Osteoblast (primary cell): ENCODE measurements around the gene SLC35F2. TPM values are rescaled to one million over a fixed set of nuclear protein-coding genes. Genes with fewer than 3 reads are reported as not detected.

Source experiments
- DNase-seq: peaks from one replicate; pipeline ENCODE4 v3.0.0; 2011; ENCODE audit warnings: low spot score, mixed read lengths; ENCODE audit not compliant: insufficient read length; ENCODE audit errors: missing footprints
- H2AFZ ChIP-seq: 2 replicates; pipeline ENCODE4 v1.6.0; 2011; ENCODE audit warnings: mild to moderate bottlenecking, low read length
- H3K27ac ChIP-seq: 2 replicates; pipeline ENCODE4 v1.5.1; 2011; ENCODE audit warnings: mild to moderate bottlenecking, low read depth, low read length, moderate library complexity
- H3K27me3 ChIP-seq: 2 replicates; pipeline ENCODE4 v1.6.0; 2012; ENCODE audit warnings: mild to moderate bottlenecking, control low read depth, inconsistent platforms, low read length, moderate library complexity; ENCODE audit not compliant: insufficient read depth
- H3K36me3 ChIP-seq: 2 replicates; pipeline ENCODE4 v1.5.1; 2011; ENCODE audit warnings: mild to moderate bottlenecking, low read length, control low read depth, moderate library complexity; ENCODE audit not compliant: insufficient read depth
- H3K4me1 ChIP-seq: 2 replicates; pipeline ENCODE4 v1.5.1; 2011; ENCODE audit warnings: mild to moderate bottlenecking, low read length, control low read depth, moderate library complexity; ENCODE audit not compliant: insufficient read depth
- H3K4me2 ChIP-seq: 2 replicates; pipeline ENCODE4 v1.6.0; 2011; ENCODE audit warnings: mild to moderate bottlenecking, low read length; ENCODE audit not compliant: insufficient read depth
- H3K4me3 ChIP-seq: fragments of 200-600 bp; sonication (generic); 3 replicates; pipeline ENCODE4 v1.5.1; 2012; ENCODE audit warnings: mild to moderate bottlenecking, low read length, inconsistent platforms; ENCODE audit not compliant: insufficient read depth
- H3K79me2 ChIP-seq: 2 replicates; pipeline ENCODE4 v1.6.0; 2012; ENCODE audit warnings: mild to moderate bottlenecking, low read length, control low read depth, inconsistent platforms; ENCODE audit not compliant: insufficient read depth
- H3K9me3 ChIP-seq: 2 replicates; pipeline ENCODE4 v1.5.1; 2011; ENCODE audit warnings: low read depth, low read length, control low read depth
- H4K20me1 ChIP-seq: 2 replicates; pipeline ENCODE4 v1.6.0; 2012; ENCODE audit warnings: mild to moderate bottlenecking, low read length, control low read depth; ENCODE audit not compliant: insufficient read depth
- CTCF ChIP-seq: IDR thresholded peaks from 2 replicates; pipeline ENCODE4 v1.5.1; 2011; ENCODE audit warnings: mild to moderate bottlenecking, low read depth, low read length, moderate library complexity; ENCODE audit errors: extremely low read depth
- total RNA-seq: library from RNA; depleted of rRNA; stranded (reverse); fragments of >200 nt; gene quantifications from 2 replicates; pipeline ENCODE4 v1.2.3, GENCODE V29; 2012

SLC35F2 gene
- total RNA-seq, 1 donor: 5.4 TPM

- Histone ChIP-seq H2AFZ (peak overlapping the region; percentile 32), H3K36me3 (no peaks in the 10 kb centered on the region), H3K79me2 (no peaks in the 10 kb centered on the region), H3K9me3 (no peaks in the 10 kb centered on the region), H3K27me3 (no peaks in the 10 kb centered on the region), H3K4me1 (peaks cover 10% of the 10 kb centered on the region), H3K4me3 (no peak overlapping the region), H4K20me1 (no peaks in the 10 kb centered on the region), H3K4me2 (peak overlapping the region; percentile 32), H3K27ac (no peak overlapping the region)
- DNase-seq: no peak
- TF ChIP-seq CTCF: no peak
Observed at GRCh38 chr11:107821199-107821927, 37.2 kb downstream of the SLC35F2 start.

- TF ChIP-seq CTCF: no peak
- Histone ChIP-seq H3K4me3 (no peak overlapping the region), H3K27ac (no peak overlapping the region), H3K4me2 (no peak overlapping the region), H2AFZ (no peak overlapping the region), H3K4me1 (peaks cover 10% of the 10 kb centered on the region), H3K9me3 (no peaks in the 10 kb centered on the region), H3K27me3 (no peaks in the 10 kb centered on the region), H4K20me1 (no peaks in the 10 kb centered on the region), H3K79me2 (no peaks in the 10 kb centered on the region), H3K36me3 (no peaks in the 10 kb centered on the region)
- peak; percentile 10 for DNase-seq
Observed at GRCh38 chr11:107819361-107820014, 39.1 kb downstream of the SLC35F2 start.

DNA sequence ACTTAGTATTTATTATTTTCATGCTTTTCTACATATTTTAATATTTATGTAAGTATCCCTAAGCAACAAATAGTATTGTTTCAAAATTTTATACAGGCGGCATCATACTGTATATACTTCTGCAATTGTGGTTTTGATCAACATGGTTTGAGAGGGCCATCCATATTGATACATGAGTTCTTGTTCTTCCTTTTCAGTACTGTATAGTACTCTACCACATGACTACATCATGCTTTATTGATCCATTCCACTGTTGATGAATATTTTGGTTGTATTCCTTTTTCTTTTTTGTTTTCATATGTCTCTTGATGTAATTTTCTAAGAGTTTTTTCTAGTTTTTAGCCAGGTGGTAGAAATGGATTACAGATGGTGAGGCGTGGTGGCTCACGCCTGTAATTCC is 40.1 kb downstream of the SLC35F2 start:
- H3K9me3 ChIP-seq: no peaks in the 10 kb centered on the region
- H3K36me3 ChIP-seq: no peaks in the 10 kb centered on the region
- no peak overlapping the region for H2AFZ ChIP-seq
- H3K4me2 ChIP-seq: no peak overlapping the region
- no peaks in the 10 kb centered on the region for H4K20me1 ChIP-seq
- no peak for TF ChIP-seq CTCF
- no peak overlapping the region for H3K27ac ChIP-seq
- no peaks in the 10 kb centered on the region for H3K27me3 ChIP-seq
- DNase-seq: no peak
- H3K4me3 ChIP-seq: no peak overlapping the region
- peaks cover 10% of the 10 kb centered on the region for H3K4me1 ChIP-seq
- no peaks in the 10 kb centered on the region for H3K79me2 ChIP-seq

DNA sequence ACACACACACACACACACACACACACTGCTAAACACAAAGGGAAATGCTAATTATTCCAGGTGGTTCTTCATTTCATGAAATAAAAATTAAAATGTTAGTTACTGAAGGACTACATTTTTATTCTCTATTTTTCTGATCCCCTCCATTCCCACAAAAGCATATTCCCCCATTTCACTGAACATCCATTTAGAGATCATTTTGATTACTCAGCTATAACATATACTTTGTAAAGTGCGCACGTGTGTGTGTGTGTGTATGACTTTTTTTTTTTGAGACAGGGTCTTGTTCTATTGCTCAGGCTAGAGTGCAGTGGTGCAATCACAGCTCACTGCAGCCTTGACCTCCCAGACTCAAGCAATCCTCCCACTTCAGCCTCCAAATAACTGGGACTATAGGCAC is 42.6 kb downstream of the SLC35F2 start:
- Histone ChIP-seq H3K79me2 (no peaks in the 10 kb centered on the region), H4K20me1 (no peaks in the 10 kb centered on the region), H3K4me1 (peaks cover 2% of the 10 kb centered on the region), H2AFZ (no peak overlapping the region), H3K9me3 (no peaks in the 10 kb centered on the region), H3K36me3 (no peaks in the 10 kb centered on the region), H3K4me3 (no peak overlapping the region), H3K4me2 (no peak overlapping the region), H3K27me3 (no peaks in the 10 kb centered on the region), H3K27ac (no peak overlapping the region)
- TF ChIP-seq CTCF: no peak
- DNase-seq: no peak
